HCEC 1CT (cell line): Measurements from ENCODE around the gene LEPROT.
A peak's percentile ranks its signal among the peaks of the same experiment; 100 is the strongest.
"Not testable (repeated sequence)": the region's sequence is repeated elsewhere in the genome, so short reads cannot be mapped to it uniquely, and the experiment has no call there.

Source experiments
- DNase-seq: peaks from one replicate; pipeline ENCODE4 v3.0.0-alpha.2; 2017

Gene LEPROT

DNA sequence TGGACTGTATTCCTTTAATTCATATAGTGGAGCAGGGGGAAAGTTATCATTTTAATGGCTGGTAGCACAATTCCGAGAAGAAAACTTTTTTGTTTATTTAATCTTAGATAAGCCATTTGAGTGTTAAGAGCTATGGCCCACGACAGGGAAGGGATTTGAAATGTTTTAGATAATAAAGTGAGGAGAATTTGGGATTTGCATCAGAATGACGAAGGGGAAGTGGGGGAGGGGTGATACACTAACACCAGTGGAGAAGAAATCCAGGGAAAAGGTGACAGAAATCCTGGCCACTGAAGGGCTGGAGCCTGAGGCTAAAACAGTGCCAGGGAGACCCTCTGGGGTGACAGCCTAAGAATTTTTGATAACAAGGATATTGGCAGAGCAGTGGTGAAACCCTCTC lies 21.0 kb downstream of the LEPROT start:
- DNase-seq, result no peak

GRCh38 chr1:65442442-65442841 lies 22.0 kb downstream of the LEPROT start:
- DNase-seq, result no peak

GRCh38 chr1:65443647-65444046 lies 23.2 kb downstream of the LEPROT start:
- no peak for DNase-seq

GRCh38 chr1:65444128-65444640 lies 23.7 kb downstream of the LEPROT start:
- DNase-seq, result no peak

- no peak for DNase-seq
Measured at GRCh38 chr1:65445837-65446236, 25.4 kb downstream of the LEPROT start.

DNA sequence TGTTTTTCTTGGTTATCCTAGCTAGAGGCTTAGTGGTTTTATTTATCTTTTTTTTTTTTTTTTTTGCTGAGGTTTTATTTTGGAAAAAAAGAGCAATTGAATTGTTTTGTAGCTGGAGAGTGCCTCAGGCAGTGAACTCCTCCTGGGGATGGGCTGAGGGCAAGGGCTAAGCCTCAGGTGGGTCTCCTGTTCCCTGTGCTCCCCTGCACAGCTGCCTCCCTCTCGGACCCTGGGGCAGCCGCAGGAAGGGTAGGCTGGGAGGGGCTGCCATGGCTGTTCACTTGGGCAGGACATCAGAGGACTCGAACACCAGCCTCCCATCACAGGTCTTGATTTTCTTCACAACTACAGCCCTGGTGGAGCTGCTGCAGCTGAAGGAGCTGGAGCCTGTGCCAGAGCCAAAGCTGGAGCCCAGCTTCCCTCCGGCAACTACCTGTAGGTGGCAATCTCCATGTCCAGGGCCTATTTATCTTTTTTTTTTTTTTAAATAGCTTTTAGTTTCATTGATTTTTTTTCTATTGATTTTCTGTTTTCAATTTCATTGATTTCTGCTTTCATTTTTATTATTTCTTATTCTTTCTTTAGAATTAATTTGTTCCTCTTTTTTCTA lies 28.9 kb downstream of the LEPROT start:
- no peak for DNase-seq

DNA sequence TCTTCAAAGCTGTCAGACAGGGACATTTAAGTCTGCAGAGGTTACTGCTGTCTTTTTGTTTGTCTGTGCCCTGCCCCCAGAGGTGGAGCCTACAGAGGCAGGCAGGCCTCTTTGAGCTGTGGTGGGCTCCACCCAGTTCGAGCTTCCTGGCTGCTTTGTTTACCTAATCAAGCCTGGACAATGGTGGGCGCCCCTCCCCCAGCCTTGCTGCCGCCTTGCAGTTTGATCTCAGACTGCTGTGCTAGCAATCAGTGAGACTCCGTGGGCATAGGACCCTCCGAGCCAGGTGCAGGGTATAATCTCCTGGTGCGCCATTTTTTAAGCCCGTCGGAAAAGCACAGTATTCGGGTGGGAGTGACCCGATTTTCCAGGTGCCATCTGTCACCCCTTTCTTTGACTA lies 35.2 kb downstream of the LEPROT start:
- DNase-seq, result not testable (repeated sequence)

GRCh38 chr1:65456481-65456880 lies 36.0 kb downstream of the LEPROT start:
- no peak for DNase-seq

DNA sequence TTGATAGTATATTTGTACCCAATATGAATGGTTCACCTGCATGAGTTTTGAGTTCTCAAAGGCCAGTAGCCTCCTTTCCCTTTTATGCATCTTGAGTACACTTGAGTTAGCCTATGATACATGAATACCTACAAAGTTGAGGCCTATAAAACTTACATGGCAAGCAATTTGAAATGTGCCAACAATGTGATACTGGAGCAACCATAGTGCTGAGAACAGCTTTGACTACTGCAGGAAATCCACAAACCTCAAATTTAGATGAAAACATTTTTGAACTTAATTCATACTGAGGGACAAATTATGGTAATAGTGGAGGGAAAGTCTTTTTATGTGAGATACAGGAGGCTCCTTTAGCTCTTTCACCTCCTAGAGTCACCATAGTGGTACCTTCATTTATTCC lies 37.4 kb downstream of the LEPROT start:
- DNase-seq, result no peak

- DNase-seq, result no peak
Measured at GRCh38 chr1:65458730-65459396, 38.4 kb downstream of the LEPROT start.

- peak; percentile 48 for DNase-seq
Measured at GRCh38 chr1:65459397-65459768, 38.9 kb downstream of the LEPROT start.

DNA sequence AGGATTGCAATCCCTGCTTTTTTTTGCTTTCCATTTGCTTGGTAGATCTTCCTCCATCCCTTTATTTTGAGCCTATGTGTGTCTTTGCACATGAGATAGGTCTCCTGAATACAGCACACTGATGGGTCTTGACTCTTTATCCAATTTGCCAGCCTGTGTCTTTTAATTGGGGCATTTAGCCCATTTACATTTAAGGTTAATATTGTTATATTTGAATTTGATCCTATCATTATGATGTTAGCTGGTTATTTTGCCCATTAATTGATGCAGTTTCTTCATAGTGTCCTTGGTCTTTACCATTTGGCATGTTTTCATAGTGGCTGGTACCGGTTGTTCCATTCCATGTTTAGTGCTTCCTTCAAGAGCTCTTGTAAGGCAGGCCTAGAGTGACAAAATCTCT lies 45.4 kb downstream of the LEPROT start:
- DNase-seq, result not testable (repeated sequence)

DNA sequence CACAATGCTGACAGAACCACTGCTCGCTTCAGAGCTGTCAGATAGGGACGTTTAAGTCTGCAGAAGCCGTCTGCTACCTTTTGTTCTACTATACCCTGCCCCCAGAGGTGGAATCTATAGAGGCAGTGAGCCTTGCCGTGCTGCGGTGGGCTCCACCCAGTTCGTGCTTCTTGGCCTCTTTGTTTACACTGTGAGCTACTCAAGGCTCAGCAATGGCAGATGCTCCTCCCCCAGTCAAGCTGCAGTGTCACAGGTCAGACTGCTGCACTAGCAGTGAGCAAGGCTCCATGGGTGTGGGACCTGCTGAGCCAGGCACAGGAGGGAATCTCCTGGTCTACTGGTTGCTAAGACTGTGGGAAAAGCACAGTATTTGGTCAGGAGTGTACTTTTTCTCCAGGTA lies 47.1 kb downstream of the LEPROT start:
- DNase-seq, result peak; percentile 39

DNA sequence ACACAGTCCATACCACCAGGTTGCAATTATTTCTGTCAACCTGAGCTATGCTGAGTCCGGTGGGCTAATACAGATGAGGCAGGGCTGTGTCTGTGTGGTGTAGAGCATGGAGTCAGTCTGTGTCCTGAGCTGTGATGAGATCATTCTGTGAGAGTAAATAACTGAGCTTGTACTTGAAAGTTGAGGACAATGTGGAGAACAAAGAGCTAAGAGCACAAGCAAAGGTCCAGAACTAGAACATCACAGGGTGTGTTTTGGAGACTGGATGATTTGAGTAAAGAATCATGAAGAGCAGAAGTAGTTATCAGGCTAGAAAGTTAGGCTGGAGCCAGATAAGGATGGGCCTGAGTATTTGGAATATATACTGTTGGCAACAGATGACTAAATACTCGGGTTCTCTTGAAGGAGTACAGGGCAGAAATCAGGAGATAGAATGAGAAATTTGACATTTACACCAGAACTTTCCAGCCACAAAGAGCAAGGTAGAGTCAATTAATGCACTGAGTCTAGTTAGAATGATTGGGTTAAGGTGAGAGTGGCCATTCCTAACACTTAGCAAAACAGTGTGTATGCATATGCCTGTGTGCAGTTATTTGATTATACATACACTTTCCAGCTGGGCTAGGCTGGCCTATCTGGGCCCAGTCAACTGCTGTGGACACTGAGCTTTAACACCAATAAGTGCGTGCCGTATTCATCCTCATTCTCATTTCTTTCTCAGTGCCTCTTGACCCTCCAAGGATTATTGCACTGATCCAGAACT lies 48.8 kb downstream of the LEPROT start:
- no peak for DNase-seq

GRCh38 chr1:65469889-65470340 lies 49.4 kb downstream of the LEPROT start:
- DNase-seq, result no peak

DNA sequence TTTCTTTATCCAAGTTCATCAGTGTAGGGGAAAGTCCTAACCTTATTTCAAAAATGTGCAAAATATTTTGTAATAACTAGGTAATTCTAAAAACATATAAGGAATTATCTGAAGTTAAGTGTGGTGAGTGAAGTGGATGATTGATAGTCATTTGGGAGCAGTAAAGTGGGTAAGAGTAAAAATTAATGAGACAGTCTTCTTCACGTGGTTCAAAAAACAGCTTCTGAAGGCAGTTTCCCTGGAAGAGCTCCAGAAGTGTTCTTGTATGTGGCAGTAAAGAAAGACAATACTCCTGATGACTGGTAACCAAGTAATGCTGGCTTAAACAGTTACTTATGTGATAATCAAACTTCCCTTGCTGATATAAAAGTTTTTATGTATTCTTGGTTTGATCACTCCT lies 50.3 kb downstream of the LEPROT start:
- no peak for DNase-seq

DNA sequence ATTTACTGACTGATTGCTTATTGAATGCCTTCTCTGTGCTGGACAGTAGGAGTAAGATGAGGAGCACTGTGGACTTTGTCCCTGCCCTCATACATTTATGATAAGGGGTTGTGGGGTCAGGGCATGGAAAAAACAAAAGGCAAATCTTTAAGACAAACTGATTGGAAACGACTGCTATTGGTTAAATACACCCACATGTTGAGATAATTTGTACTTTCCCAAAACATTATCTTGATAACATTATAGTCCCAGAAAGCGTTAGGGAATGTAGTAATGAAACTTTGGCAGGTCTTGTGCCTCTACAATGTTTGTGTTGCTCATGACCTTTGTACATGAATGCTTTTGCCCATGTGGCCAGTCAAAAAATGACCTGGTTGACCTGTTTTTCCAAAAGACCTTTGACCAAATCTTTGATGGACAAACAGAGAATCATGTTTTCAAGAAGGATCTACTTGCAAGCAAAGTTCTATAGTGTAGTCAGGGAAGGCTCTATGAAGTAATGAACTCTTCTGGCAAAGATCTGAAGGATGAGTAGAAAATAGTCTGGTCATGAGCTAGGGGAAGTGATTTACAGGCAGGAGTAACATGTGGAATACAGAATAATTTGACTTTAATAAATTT lies 50.9 kb downstream of the LEPROT start:
- no peak for DNase-seq

GRCh38 chr1:65471861-65472332 lies 51.4 kb downstream of the LEPROT start:
- no peak for DNase-seq

- no peak for DNase-seq
Measured at GRCh38 chr1:65476327-65476726, 55.9 kb downstream of the LEPROT start.

- DNase-seq, result no peak
Measured at GRCh38 chr1:65477414-65478378, 57.2 kb downstream of the LEPROT start.

GRCh38 chr1:65478379-65479026 lies 58.0 kb downstream of the LEPROT start:
- no peak for DNase-seq
